ENCODE measurements around the gene NCOA1. TPM values are rescaled to one million over a fixed set of nuclear protein-coding genes. Genes with fewer than 3 reads are reported as not detected.
"Not testable (repeated sequence)": the region's sequence is repeated elsewhere in the genome, so short reads cannot be mapped to it uniquely, and the experiment has no call there.

The NCOA1 gene
- total RNA-seq, 1 donor from 2014 or later = 46.9 TPM

DNA sequence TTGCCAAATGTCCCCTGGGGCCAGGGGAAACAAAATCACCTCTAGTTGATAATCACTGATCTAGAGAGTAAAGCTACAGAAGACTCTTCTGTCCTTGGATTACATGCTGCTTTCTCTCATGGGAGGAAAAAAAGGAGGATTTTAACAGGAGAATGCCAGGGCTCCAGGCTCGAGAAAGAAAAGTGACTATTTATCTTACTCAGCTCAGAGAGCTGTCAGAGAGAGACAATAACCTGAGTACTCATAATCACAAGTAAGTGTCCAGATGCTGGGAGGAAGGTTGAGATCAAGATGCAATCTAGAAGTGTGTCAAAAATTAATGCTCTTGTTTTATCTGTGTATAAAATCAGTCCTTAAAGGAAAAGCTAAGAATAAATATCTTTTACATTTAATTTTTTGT is 168.8 kb downstream of the NCOA1 start:
- DNase-seq (no peak), ATAC-seq (no peak)
- Histone ChIP-seq H3K36me3 (peaks cover 6% of the 10 kb centered on the region), H3K4me1 (peaks cover 6% of the 10 kb centered on the region), H3K9me3 (no peaks in the 10 kb centered on the region), H3K27ac (no peak overlapping the region), H3K27me3 (no peaks in the 10 kb centered on the region), H3K4me3 (no peak overlapping the region)
- TF ChIP-seq, protein P1, sequence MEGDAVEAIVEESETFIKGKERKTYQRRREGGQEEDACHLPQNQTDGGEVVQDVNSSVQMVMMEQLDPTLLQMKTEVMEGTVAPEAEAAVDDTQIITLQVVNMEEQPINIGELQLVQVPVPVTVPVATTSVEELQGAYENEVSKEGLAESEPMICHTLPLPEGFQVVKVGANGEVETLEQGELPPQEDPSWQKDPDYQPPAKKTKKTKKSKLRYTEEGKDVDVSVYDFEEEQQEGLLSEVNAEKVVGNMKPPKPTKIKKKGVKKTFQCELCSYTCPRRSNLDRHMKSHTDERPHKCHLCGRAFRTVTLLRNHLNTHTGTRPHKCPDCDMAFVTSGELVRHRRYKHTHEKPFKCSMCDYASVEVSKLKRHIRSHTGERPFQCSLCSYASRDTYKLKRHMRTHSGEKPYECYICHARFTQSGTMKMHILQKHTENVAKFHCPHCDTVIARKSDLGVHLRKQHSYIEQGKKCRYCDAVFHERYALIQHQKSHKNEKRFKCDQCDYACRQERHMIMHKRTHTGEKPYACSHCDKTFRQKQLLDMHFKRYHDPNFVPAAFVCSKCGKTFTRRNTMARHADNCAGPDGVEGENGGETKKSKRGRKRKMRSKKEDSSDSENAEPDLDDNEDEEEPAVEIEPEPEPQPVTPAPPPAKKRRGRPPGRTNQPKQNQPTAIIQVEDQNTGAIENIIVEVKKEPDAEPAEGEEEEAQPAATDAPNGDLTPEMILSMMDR (IDR thresholded peaks at IDR 0.05) = no peak
- intact Hi-C loops (cut with DNase I) = no loop called here

DNA sequence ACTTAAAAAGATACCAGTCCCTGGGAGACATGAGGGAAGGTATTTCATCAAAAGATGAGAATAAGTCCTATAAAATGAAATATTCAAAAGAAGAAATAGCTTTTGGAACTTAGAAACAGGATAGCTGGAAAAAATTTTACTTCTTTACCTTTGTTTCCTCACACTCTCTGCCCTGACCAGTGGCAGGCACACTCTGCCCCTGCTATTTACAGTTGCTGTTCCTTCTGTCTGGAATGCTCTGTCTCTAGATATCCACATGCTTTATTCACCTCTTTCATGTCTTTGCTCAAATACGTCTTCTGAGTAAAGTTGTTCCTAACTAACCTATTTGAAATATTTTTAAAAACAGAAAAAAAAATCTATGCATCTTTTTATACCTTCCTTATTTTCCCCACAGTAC is 176.5 kb downstream of the NCOA1 start:
- DNase-seq (no peak), ATAC-seq (no peak)
- no peaks in the 10 kb centered on the region for H3K27me3 ChIP-seq
- H3K36me3 ChIP-seq = no peaks in the 10 kb centered on the region
- no peaks in the 10 kb centered on the region for H3K9me3 ChIP-seq
- intact Hi-C loops (cut with DNase I) = no loop called here
- H3K4me3 ChIP-seq = no peak overlapping the region
- no peak overlapping the region for H3K27ac ChIP-seq
- TF ChIP-seq, protein P1 (IDR thresholded peaks at IDR 0.05) = no peak
- no peaks in the 10 kb centered on the region for H3K4me1 ChIP-seq

DNA sequence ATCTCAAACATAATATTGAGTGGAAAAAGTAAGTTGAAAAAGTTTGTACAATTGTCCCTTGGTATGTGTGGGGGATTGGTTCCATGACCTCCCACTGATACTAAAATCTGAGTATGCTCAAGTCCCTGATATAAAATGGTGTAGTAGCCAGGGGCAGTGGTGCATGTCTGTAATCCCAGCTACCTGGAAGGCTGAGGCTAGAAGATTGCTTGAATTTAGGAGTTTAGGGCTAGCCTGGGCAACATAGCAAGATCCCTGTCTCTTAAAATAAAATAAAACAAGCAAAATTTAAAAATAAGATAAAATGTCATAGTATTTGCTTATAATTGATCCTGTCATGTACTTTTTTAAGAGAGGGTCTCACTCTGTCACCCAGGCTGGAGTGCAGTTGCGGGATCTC is 180.2 kb downstream of the NCOA1 start:
- intact Hi-C loops (cut with DNase I) = no loop called here
- Histone ChIP-seq H3K27me3 (no peaks in the 10 kb centered on the region), H3K27ac (no peak overlapping the region), H3K4me3 (no peak overlapping the region), H3K4me1 (no peaks in the 10 kb centered on the region), H3K9me3 (no peaks in the 10 kb centered on the region), H3K36me3 (peaks cover 7% of the 10 kb centered on the region)
- ATAC-seq (no peak), DNase-seq (no peak)
- TF ChIP-seq, protein P1 (IDR thresholded peaks at IDR 0.05) = no peak

DNA sequence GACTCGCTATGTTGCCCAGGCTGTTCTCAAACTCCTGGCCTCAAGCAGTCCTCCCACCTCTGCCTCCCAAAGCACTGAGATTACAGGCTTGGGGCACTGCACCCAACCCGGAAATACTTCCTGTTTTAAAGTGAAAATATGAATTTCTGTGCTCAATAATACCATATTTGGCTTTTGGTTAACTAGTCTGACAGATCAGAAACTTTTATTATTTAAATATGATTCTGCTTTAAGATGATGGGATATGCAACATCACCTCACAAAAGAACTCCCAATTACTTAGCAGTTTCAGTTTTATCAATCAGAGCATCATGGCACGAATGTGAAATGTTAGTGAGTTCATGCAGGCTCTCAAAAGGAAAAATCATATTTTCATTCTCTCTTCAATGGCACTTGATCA is 181.5 kb downstream of the NCOA1 start:
- DNase-seq = no peak
- H3K9me3 ChIP-seq = no peaks in the 10 kb centered on the region
- no peak overlapping the region for H3K4me3 ChIP-seq
- no peak overlapping the region for H3K27ac ChIP-seq
- TF ChIP-seq, protein P1 (IDR thresholded peaks at IDR 0.05) = no peak
- H3K27me3 ChIP-seq = no peaks in the 10 kb centered on the region
- H3K4me1 ChIP-seq = no peaks in the 10 kb centered on the region
- peaks cover 9% of the 10 kb centered on the region for H3K36me3 ChIP-seq
- no peak for ATAC-seq
- intact Hi-C loops (cut with DNase I) = no loop called here

DNA sequence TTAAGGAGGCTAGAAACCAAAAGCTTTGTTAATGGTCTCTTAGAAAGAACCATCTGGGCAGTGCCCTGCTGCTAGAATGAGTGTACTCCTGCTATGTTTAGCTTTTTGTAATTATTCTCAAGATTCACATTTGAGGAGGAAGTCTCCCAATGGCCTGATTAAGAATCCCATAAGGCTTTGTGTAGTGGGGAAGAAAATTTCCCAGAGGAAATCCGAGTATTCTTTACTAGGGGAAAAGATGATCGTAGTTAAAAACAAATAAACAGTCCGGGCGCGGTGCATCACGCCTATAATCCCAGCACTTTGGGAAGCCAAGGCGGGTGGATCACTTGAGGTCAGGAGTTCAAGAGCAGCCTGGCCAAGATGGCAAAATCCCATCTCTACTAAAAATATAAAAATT is 184.3 kb downstream of the NCOA1 start:
- Histone ChIP-seq H3K27me3 (no peaks in the 10 kb centered on the region), H3K9me3 (no peaks in the 10 kb centered on the region), H3K27ac (no peak overlapping the region), H3K4me1 (no peaks in the 10 kb centered on the region), H3K36me3 (peaks cover 13% of the 10 kb centered on the region), H3K4me3 (no peak overlapping the region)
- DNase-seq (no peak), ATAC-seq (no peak)
- intact Hi-C loops (cut with DNase I) = no loop called here
- TF ChIP-seq, protein P1 (IDR thresholded peaks at IDR 0.05) = no peak

DNA sequence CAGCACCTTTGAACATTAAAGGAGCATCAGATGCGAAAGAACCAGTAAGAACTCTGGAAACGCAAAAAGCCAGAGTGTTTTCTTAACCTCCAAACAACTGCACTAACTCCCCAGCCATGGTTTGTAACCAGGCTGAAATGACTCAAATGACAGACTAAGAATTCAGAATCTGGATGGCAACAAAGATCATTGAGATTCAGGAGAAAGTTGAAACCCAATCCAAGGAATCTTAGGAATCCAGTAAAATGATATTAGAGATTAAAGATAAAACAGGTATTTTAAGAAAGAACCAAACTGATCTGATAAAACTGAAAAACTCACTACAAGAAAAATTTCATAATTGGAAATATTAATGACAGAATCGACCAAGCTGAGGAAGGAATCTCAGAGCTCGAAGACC is 185.4 kb downstream of the NCOA1 start:
- Histone ChIP-seq H3K36me3 (peaks cover 13% of the 10 kb centered on the region), H3K4me3 (no peak overlapping the region), H3K27me3 (no peaks in the 10 kb centered on the region), H3K9me3 (no peaks in the 10 kb centered on the region), H3K4me1 (no peaks in the 10 kb centered on the region), H3K27ac (no peak overlapping the region)
- ATAC-seq (no peak), DNase-seq (no peak)
- TF ChIP-seq, protein P1 (IDR thresholded peaks at IDR 0.05) = no peak
- intact Hi-C loops (cut with DNase I) = no loop called here

DNA sequence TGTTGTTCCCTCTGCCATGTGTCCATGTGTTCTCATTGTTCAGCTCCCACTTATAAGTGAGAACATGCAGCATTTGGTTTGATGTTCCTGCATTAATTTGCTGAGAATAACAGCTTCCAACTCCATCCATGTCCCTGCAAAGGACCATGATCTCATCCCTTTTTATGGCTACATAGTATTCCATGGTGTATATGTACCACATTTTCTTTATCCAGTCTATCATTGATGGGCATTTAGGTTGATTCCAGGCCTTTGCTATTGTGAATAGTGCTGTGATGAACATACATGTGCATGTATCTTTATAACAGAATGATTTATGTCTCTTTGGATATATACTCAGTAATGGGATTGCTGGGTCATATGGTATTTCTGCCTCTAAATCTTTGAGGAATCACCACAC is 187.0 kb downstream of the NCOA1 start:
- H3K36me3 ChIP-seq = peaks cover 19% of the 10 kb centered on the region
- H3K27me3 ChIP-seq; H3K4me1 ChIP-seq; H3K9me3 ChIP-seq; H3K4me3 ChIP-seq; H3K27ac ChIP-seq; ATAC-seq; DNase-seq; intact Hi-C loops (cut with DNase I): not testable (repeated sequence)
